T-helper 22 cell (primary cell): ENCODE measurements around the gene KRTCAP2.
"Not testable (repeated sequence)": the region's sequence is repeated elsewhere in the genome, so short reads cannot be mapped to it uniquely, and the experiment has no call there.

ENCODE experiments used
- DNase-seq: peaks from one replicate; pipeline ENCODE4 v3.0.0-alpha.2; 2020; ENCODE audit warnings: low read depth

KRTCAP2 gene

DNA sequence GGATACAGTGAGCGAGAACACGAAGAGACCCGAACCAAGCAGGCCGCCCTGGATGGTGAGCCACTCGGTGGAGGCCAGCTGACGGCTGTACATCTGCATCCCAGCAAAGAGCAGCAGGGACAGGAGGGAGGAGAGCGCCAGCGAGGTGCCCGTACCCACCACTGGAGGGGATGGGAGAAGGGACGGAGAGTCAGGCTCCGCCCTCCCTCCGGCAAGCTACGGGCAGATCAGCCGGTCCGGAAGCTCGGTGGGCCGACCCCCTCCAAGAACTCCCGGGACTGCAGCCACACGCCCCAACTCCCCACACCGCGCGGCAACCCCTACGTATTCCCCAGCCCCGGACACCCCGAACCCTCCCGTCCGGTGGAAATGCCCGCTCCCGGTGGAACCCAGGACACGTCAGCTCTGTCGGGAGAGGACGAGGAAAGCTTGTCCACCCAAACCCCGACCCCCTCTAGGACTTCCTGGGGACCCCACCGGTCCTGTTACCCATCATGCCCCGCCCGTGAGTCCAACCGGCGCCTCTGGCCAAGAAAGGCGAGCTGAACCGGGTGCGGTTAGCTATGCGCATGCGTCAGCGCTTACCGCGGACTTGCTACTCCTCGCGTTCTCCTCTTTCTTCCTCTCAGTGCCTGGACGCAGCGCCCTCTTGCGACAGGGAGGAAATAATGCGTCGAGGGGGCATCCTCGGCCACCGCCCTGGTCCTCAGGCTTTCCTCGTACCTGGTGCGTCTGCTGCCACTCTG is at the start of gene KRTCAP2:
Gene KRTCAP2, minus strand, starts transcription at position 573 of the 746 bp plus-strand sequence. Its CDS starts 80 bp downstream, at position 493.
- DNase-seq, result peak; percentile 90

DNA sequence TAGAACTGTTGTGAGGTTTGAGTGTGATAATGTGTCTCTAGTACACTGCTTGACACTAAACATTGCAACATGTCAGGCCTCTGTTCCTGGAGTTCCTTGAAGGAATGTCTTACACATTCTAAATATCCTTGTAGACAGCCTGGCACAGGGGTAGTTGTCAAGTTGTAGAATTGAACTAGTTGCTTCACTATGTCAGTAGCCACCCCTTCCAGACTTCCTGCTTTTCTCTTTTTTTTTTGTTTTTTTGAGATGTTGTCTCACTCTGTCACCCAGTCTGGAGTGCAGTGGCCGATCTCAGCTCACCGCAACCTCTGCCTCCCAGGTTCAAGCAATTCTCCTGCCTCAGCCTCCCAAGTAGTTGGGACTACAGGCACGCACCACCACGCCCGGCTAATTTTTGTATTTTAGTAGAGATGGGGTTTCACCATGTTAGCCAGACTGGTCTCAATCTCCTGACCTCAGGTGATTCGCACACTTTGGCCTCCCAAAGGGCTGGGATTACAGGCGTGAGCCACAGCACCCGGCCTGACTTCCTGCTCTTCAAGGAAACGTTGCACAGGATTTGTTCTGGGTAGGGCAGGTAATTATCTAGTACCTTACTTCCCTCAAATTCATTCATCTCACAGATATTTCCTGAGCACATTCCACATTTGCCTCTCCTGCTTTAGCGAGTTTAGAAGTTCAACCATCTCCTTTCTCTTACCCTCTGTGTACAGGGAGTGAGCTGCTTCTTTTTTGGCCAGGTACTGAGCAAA is 47.3 kb upstream of the KRTCAP2 start:
- DNase-seq, result not testable (repeated sequence)

DNA sequence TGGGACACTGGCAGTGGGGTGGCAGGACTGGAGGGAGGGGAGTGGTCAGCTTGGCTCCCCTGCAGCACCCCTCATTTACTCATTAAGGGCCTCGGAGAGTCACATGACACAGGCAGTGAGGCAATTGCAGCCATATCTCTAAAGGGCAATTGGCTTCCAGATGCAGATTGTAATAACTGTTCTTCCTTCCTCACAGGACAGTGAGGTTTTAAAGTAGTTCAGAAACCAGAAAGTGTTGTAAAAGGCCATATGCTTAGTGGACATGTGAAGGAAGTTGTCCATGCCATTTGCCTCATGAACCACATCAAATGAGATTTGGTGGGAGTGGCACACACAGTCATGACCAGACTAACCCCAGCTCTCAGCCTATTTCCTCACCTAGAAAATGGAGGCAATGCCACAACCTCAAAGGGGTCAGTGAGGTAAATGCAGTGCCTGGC is 46.5 kb upstream of the KRTCAP2 start:
- no peak for DNase-seq

DNA sequence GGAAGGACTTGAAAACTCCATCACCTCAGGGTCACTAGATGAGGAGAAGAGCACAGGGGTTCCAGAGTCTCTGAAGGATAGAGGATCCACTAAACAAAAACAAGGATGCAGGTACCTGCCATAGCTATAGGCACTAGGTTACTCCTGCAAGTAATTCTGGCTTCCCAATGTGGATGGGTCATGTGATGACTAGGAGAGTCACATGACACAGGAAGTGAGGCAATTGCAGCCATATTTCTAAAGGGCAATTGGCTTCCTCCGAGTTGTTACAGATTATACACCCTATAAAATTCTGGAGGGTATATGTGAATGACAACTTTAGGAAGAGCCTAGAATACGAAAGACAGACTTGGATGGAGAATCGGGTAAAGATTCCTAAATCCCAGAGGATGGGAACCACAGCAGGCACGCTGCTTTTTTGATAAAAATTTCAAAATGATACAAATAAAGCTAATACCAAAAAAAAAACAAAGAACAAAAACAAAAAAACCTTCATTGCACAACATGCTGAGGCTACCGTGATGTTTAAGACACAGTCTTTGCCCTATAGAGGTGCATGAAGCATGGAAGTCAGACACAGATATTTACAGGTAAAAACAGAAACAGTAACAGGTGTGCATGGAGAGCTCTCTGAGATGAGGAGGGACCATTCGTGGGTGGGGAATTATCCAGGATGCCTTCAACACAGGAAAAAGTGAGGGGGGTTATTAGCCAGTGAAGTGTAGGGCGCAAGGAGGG is 45.9 kb upstream of the KRTCAP2 start:
- DNase-seq, result no peak

DNA sequence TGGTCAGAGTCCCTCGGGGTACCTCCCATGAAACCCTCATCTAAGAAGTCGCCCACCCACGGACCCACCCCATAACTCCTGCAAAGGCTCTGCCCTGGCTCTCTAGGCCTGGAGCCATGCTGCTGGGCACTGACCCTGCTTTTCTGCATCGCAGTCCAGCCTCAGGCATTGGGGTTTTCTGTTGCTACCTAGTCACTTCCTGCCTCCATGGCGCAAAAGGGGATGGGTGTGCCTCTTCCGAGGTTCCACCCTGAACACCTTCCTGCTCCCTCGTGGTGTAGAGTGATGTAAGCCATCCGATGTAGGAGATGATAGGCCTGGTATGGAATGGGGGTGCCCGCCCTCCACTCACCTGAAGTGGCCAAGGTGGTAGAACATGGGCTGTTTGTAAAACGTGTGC is 41.6 kb upstream of the KRTCAP2 start:
- not testable (repeated sequence) for DNase-seq

DNA sequence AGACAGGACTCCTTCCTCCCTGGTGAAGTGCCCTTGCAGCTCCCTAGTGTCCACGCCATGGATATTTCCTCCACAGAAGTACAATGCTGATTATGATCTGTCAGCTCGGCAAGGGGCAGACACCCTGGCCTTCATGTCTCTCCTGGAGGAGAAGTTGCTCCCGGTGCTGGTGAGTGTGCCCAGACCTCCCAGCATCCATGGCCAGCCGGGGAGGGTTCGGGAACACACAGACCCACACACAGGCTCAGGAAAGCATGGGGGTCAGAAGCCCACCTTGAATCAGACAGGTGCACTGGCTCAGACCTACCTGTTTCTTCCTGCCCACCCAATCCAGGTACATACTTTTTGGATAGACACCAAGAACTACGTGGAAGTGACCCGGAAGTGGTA is 38.9 kb upstream of the KRTCAP2 start:
- DNase-seq, result not testable (repeated sequence)

DNA sequence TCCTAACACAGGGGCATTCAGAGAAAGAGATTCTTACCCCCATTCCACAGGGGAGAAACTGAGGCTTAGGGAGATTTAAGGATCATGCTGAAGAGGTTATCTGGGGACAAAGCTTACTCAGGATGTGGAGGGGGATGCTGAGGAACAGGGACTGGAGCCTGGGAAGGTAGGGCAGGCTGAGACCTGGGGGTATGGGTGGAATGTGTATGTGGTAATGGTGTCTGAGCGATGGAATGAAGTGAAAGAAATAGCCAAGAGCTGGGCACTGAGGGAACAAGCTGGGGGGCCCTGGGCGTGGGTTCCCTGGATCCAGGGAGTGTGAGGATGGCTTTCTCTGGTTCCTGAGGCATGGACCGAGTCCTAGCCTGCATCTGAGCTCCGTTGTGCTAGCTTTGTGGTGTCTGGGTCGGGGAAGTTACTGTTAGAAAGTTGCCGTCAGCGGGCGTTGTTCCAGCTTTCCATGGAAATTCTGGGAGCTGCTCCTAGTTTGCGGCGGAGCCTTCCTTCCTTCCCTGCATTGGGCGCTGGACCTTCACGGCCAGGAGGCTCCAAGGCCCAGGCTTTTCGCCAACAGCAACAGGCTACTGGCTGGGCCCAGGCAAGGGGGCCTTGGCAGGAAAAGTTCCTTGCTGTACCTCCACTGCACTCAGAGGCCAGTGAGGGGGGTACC is 38.4 kb upstream of the KRTCAP2 start:
- not testable (repeated sequence) for DNase-seq

DNA sequence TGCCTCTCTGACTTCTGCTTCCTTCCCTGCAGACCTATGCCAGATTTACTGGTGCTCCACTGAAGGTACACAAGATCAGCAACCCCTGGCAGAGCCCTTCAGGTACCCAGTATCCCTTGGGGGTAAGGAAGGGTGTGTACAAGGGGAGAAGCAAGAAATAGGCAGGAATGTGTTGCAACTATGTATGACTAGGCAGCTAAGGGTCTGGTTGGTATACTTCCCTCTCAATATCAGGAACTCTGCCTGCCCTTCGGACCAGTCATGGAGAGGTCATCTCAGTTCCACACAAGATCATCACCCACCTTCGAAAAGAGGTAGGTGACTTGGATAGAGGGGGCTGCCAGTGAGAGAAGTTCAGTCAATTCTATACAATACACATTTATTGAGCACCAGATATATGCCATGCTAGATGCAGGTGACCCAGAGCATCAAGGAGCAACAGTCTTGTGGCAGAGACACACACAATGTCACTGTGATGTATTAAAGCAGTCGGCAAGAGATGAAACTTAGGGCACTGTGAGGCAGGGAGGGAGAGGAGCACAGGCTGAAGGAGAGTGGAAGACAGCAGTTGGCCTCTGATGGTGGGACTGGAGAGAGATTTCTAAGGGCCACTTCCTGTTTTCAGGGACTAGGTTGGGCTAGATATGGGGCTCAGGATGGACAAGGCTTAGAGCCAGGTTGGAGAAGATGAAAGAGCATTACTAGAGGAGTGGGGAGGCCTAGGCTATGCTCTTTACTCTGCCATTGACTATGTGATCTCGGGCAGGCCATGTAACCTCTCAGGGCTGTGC is 37.4 kb upstream of the KRTCAP2 start:
- DNase-seq, result no peak

DNA sequence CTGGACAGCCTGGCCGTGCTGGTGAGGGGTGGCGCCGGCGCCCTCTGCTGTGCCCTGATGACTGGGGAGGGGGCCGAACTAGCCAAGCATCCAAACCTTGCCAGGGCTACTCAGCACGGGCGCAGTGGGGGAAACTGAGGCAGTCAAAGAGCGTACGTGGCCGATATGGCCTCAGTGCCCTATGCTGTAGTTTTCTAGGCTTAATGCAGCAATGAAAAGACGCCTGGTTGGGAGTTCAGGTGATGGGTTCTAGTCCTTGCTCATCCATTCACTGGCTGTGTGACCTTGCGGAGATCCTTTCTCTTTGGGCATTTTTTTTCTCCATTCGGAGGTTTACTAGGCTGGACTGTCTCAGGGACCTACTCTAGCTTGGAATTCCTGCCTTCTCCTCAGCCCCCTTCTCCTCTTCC is 36.2 kb upstream of the KRTCAP2 start:
- DNase-seq, result no peak

DNA sequence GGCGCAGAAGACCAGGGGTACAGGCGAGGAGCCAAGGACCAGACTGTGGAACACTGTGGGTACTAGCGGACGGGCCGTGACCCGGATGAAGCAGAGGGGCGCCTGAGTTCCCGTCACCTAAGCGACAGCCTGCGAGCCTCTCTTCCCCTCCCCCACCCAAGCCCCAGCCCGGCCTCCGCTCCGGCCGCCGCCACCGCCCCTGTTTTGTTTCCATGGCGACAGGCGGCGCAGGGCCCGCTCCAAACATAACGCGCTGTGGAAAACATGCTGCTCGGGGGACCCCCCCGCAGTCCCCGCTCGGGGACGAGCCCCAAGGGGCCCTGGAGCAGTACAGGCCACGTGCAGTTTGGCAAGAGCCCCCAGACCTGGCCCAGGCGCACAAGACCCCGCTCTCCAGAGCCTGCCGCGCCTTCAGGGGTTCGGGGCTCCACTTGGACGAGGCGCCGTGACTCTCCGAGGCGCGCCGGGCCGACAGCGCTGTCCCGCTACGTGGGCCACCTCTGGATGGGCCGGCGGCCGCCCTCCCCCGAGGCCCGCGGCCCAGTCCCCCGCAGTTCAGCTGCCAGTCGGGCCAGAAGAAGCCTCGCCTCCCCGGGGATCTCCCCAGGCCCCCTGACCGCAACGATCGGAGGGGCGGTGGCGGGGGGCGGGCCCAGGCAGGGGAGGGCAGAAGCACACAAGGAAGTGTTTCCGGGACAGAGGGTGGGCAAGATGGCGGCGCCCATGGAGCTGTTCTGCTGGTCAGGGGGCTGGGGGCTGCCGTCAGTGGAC is 35.6 kb upstream of the KRTCAP2 start, which contains the start of gene MTX1:
Gene MTX1, plus strand, starts transcription at position 155 of the 771 bp plus-strand sequence. Its CDS starts 110 bp downstream, at position 265.
- peak; percentile 89 for DNase-seq

DNA sequence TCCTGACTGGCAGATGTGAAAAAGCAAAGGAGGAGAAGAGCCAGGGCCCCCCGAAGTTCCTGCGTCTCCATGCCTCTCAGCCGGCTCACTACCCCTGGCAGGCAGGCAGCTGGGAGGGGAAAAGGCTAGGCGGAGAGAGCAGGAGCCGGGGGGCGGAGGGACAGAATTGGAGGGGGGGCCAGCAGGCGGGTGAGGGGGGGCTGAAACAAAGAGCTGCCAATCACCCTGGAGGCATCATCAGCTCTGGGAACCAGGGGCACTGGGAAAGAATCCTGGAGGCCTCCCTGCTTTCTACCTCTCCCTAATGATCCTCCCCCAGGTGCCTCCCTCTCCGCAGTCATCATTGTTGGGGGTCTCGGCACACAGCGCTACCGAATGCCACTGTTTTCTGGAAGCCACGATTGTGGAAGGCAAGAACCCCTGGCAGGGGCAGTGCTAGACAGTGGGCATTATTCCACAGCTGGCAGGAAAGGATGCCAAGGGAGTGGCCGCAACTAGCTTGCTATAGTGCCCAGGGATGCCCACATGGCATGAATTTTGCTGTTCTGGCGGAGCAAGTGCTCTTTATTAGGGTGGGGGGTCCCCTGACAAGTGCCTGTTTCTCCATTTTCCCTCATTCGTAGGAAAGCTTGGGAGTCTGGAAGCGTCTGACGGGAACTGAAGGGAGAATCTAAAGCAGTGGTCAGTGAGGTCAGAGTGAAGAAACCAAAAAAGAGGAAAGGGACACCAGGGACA is 34.9 kb upstream of the KRTCAP2 start, which contains the start of gene THBS3:
Gene THBS3, minus strand, starts transcription at position 92 of the 735 bp plus-strand sequence. Its CDS starts 21 bp downstream, at position 71.
- DNase-seq, result no peak

DNA sequence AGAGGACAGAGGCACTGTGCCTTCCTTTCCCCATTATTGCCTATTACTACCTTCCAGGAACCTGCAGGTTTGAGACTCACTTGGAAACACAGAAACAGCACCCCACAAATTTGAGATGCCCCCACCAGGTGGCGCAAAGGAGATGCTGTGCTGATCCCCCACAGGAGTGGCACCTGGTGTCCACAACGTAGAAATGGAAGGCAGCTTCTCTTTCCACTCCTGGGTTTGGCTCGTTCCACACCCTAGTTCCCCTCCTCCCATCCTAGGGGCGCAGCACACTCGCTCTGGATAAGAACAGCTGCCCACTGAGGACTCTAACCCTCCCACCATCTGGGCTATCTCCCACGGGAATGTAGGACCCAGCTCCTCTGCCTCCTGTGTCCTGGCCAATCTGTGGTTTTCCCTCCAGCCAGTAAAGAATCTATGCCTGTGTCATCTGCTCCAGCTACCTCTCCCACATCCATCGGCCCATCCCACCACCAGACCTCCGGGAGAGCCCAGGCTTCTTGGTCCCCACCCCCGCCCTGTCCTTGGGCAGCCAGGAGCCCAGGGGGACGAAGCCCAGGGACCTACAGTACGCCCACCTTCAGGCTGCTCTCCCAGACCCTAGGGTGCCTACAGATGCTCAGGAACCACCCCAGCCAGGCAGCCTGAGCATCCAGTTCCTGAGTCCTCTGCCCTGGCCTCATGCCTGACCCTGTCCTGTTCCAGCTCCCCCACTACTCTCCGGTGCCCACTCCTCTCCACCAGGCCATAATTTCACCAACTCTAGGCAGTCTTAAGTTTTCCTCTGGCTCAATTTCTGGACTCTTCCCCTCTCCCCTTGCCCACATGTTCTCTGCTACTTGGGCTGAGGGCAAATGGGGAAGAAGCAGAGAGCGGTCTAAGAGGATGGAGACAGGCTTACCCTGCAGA is 34.0 kb upstream of the KRTCAP2 start:
- peak; percentile 71 for DNase-seq

DNA sequence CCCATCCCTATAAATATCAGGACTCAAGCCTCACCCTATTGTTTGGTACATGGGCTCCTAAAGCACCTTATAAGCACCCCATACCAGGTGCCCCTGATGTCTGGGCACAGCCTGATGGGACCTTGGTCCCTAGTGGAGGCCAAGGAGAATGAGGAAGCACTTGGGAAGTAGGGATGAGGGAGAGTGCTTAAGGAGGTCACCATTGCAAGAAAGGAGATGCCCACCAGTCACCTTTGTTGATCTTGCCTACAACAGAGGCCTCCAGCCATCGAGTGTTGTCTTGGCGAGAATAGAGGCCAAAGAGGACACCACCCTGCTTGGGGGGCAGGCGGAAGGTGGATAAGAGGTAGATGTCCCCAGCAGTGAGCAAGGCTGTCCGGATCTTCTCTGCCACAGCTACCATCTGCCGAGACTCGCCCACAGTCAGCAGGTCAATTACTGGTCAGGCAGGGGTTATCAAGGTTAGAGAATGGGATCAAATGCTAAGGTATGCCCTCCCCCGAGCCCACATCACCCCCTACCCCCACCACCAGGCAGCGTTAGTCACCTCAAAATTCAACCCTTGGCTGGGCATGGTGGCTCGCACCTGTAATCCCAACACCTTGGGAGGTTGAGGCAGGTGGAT is 33.0 kb upstream of the KRTCAP2 start:
- no peak for DNase-seq

DNA sequence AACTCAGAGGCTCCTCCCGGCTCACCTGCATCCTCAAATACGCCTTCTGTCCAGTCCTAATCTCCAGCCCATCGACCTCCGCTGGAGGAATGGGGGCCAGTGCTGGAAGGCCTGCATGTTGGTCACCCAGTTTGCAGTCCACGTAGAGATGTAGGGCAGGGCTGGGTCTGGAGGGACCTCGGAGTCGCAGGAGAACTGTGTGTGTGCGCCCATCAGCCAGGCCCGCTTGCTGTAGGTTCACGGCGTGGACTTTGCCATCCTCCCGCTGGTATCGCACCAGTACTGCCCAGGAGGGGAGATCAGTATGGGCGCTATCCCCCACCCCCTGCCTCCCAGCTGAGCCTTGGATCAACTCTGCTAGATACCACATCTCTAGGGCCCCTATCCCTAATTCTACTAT is 31.9 kb upstream of the KRTCAP2 start:
- DNase-seq, result no peak

DNA sequence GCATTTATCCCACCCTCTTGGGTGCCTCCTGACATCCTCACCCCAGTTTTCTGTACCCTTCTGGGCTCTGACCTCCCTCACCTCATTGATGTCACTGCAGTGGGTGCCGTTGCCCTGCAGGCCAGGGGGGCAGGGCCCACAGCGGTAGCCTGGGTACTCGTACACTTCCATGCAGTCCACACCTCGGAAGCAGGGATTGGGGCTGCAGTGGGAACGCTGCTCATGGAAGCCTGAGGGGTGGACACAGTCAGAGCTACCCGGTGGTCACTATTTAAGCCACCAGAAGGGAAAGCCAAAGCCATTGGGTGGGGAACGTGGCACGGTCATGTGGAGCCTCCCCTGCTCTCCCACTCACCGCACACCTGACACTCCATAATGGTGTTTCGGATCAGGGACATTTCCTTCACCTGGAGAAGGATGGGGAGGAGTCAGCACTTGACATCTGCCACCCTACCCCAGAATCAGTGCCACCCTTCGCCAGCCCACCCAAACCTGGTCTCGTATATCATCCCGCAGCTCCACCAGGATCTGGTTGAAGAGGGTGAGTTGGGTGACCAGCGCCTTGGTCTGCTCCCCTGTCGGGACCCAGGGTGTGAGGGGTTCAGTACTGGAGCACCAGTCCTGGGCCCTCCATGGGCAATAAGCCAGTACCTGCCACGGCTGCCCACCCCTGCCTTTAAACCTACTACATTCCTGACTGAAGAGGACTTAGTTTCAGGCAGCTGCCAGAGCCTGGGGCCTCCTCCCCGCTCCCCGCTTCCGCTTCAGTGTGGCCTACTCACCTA is 29.8 kb upstream of the KRTCAP2 start:
- no peak for DNase-seq

DNA sequence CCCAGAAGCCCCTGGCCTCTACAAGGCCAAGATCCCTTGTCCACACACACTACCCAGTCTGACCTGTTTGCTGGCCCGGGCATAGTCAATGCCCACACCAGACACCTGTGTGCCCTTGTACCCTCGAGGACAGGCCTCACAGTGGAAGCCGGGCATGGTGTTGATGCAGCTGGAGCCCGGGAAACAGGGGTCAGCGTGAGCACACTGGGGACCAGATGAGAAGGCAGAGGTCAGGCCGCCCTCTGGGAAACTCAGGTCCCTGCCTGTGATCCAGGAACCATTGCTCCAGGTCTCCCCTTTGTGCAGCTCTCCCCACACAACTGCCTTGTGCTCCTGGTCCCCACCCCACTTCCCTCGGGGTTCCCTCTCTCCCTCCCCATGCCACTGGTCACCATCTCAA is 29.1 kb upstream of the KRTCAP2 start:
- no peak for DNase-seq

DNA sequence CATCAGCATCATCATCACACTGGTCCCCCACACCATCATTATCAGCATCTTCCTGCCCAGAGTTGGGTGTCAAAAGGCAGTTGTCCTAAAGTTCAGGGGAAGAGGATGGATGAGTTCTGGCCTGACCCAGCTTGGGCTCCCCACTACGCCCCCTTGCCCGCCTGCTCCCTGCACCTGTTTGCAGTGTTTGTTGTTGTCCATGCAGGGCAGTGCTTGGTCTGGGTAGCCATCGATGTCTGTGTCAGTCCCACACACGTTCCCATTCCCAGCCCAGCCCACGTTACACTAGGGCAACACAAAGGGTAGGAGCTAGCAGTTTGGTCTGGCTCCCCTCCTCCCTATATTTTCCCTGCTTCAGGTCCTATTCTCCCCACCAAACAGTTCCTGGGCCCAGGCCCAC is 27.8 kb upstream of the KRTCAP2 start:
- no peak for DNase-seq
